Osteoblast (primary cell): Measurements from ENCODE around the gene KLHL26. TPM values are rescaled to one million over a fixed set of nuclear protein-coding genes. Genes with fewer than 3 reads are reported as not detected.

Experiments
- DNase-seq: peaks from one replicate; pipeline ENCODE4 v3.0.0; 2011; ENCODE audit warnings: low spot score, mixed read lengths; ENCODE audit not compliant: insufficient read length; ENCODE audit errors: missing footprints
- H2AFZ ChIP-seq: 2 replicates; pipeline ENCODE4 v1.6.0; 2011; ENCODE audit warnings: mild to moderate bottlenecking, low read length
- H3K27ac ChIP-seq: 2 replicates; pipeline ENCODE4 v1.5.1; 2011; ENCODE audit warnings: mild to moderate bottlenecking, low read depth, low read length, moderate library complexity
- H3K27me3 ChIP-seq: 2 replicates; pipeline ENCODE4 v1.6.0; 2012; ENCODE audit warnings: mild to moderate bottlenecking, control low read depth, inconsistent platforms, low read length, moderate library complexity; ENCODE audit not compliant: insufficient read depth
- H3K36me3 ChIP-seq: 2 replicates; pipeline ENCODE4 v1.5.1; 2011; ENCODE audit warnings: mild to moderate bottlenecking, low read length, control low read depth, moderate library complexity; ENCODE audit not compliant: insufficient read depth
- H3K4me1 ChIP-seq: 2 replicates; pipeline ENCODE4 v1.5.1; 2011; ENCODE audit warnings: mild to moderate bottlenecking, low read length, control low read depth, moderate library complexity; ENCODE audit not compliant: insufficient read depth
- H3K4me2 ChIP-seq: 2 replicates; pipeline ENCODE4 v1.6.0; 2011; ENCODE audit warnings: mild to moderate bottlenecking, low read length; ENCODE audit not compliant: insufficient read depth
- H3K4me3 ChIP-seq: fragments of 200-600 bp; sonication (generic); 3 replicates; pipeline ENCODE4 v1.5.1; 2012; ENCODE audit warnings: mild to moderate bottlenecking, low read length, inconsistent platforms; ENCODE audit not compliant: insufficient read depth
- H3K79me2 ChIP-seq: 2 replicates; pipeline ENCODE4 v1.6.0; 2012; ENCODE audit warnings: mild to moderate bottlenecking, low read length, control low read depth, inconsistent platforms; ENCODE audit not compliant: insufficient read depth
- H3K9me3 ChIP-seq: 2 replicates; pipeline ENCODE4 v1.5.1; 2011; ENCODE audit warnings: low read depth, low read length, control low read depth
- H4K20me1 ChIP-seq: 2 replicates; pipeline ENCODE4 v1.6.0; 2012; ENCODE audit warnings: mild to moderate bottlenecking, low read length, control low read depth; ENCODE audit not compliant: insufficient read depth
- total RNA-seq: library from RNA; depleted of rRNA; stranded (reverse); fragments of >200 nt; gene quantifications from 2 replicates; pipeline ENCODE4 v1.2.3, GENCODE V29; 2012
- TF ChIP-seq, protein P1 (sequence below): IDR thresholded peaks from 2 replicates; pipeline ENCODE4 v1.5.1; 2011; ENCODE audit warnings: mild to moderate bottlenecking, low read depth, low read length, moderate library complexity; ENCODE audit errors: extremely low read depth

Gene KLHL26
- total RNA-seq, 1 donor = 5.1 TPM

DNA sequence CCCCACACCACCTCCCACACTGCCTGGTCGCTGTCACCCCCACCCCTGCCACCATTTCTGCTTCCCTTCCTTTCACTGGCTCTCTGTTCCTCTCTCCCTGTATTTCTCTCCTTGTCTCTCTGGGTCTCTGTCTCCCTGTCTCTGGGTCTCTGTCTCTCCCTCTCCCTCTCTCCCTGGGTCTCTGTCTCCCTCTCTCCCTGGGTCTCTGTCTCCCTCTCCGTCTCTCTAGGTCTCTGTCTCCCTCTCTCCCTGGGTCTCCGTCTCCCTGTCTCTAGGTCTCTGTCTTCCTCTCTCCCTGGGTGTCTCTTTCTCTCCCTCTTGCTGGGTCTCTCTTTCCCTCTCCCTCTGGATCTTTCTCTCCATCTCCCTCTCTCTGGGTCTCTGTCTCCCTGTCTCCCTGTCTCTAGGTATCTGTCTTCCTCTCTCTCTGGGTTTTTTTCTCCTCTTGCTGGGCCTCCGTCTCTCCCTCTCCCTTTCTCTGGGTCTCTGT is 21.6 kb downstream of the KLHL26 start:
- Histone ChIP-seq H3K4me1 (peaks cover 59% of the 10 kb centered on the region), H3K4me2 (peak overlapping the region; percentile 27), H3K27me3 (no peaks in the 10 kb centered on the region), H2AFZ (no peak overlapping the region), H4K20me1 (no peaks in the 10 kb centered on the region), H3K4me3 (no peak overlapping the region), H3K27ac (peak overlapping the region; percentile 98), H3K9me3 (no peaks in the 10 kb centered on the region), H3K36me3 (no peaks in the 10 kb centered on the region), H3K79me2 (peaks cover 43% of the 10 kb centered on the region)
- TF ChIP-seq, protein P1, sequence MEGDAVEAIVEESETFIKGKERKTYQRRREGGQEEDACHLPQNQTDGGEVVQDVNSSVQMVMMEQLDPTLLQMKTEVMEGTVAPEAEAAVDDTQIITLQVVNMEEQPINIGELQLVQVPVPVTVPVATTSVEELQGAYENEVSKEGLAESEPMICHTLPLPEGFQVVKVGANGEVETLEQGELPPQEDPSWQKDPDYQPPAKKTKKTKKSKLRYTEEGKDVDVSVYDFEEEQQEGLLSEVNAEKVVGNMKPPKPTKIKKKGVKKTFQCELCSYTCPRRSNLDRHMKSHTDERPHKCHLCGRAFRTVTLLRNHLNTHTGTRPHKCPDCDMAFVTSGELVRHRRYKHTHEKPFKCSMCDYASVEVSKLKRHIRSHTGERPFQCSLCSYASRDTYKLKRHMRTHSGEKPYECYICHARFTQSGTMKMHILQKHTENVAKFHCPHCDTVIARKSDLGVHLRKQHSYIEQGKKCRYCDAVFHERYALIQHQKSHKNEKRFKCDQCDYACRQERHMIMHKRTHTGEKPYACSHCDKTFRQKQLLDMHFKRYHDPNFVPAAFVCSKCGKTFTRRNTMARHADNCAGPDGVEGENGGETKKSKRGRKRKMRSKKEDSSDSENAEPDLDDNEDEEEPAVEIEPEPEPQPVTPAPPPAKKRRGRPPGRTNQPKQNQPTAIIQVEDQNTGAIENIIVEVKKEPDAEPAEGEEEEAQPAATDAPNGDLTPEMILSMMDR = no peak
- DNase-seq = peak; percentile 27

DNA sequence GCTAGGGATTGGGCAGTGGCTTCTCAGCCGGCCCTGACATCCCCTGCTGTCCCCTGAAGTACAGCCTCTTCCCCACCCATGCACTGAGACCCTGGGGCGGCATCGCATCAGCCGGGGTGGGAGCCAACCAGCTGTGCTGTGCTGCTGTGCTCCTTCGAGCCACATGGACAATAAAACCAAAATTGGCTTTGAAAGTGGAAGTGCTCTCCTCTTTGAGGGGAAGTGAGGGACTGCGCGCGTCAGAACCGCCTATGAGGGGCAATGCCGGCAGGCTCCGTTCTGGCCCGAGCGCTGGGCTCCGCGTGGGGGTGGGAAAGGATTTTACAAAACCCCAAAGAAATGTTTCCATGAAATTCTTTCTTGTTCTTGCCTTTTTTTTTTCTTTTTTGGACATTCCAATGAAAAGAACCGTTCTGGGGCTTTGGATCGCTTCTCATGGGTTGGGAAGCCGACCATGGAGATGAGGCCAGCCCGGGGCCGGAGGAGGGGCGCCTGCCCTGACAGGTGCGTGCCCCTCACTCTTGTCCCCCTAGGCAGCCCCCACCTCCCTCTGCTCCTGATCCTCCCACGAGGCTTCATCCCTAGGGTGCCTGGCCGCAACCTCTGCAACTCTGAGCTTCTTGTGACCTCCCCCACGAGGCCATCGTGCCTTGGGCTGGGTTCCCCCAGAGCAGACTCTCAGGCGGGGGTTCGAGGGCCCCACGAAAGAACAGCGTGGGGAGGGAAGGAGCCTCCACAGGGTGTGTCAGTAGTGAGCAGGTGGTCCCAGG is 22.6 kb downstream of the KLHL26 start:
- H3K27me3 ChIP-seq = no peaks in the 10 kb centered on the region
- H2AFZ ChIP-seq = no peak overlapping the region
- peaks cover 61% of the 10 kb centered on the region for H3K4me1 ChIP-seq
- no peaks in the 10 kb centered on the region for H3K9me3 ChIP-seq
- peak; percentile 94 for DNase-seq
- TF ChIP-seq, protein P1 = no peak
- H4K20me1 ChIP-seq = no peaks in the 10 kb centered on the region
- H3K4me2 ChIP-seq = peak overlapping the region; percentile 75
- peak overlapping the region; percentile 49 for H3K4me3 ChIP-seq
- H3K79me2 ChIP-seq = peaks cover 43% of the 10 kb centered on the region
- H3K27ac ChIP-seq = peak overlapping the region; percentile 98
- H3K36me3 ChIP-seq = no peaks in the 10 kb centered on the region

DNA sequence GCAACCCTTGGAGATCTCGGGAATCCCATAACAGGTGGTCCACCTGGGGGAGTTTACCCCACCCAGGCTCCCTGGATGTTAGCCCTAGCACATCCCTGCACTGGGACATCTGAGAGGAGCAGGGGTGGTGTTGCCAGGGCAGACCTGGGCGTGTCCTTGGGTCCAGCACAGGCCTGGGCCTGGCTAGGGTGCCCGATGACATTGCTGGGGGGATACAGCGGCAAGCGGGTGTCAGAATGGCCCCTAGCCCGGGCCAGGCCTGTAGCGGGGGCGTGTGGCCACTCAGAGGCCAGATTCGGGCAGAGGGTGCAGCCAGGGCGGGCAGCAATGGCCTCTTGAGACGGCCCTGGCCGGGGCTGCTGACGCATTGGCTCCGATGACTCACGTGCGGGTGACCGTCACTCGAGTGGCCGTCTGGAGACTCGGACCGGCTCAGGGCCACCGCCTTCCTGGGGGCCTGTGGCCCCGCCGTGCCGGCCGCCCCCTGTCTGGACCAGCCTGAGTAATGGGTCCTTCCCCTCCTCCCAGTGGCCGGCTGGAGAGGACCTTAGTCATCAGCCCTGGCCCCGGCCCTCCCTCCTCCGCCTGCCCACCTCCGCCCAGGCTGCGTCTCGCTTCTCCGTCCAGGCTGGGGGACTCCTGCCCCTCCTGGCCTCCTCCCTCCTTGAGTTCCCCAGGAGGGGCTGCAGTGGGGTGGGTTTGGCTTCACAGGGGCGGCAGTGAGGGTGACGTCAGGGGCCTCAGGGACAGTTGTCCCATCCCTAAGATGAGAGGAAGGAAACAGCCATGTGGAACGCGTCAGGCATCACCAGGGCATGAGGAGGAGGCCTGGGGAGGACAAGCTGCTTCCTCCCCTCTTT is 23.5 kb downstream of the KLHL26 start:
- H3K27ac ChIP-seq = peak overlapping the region; percentile 98
- TF ChIP-seq, protein P1 = no peak

More for the DNA sequence above, 23.5 kb downstream of the KLHL26 start:
- Histone ChIP-seq H3K27me3 (no peaks in the 10 kb centered on the region), H3K4me3 (peak overlapping the region; percentile 49), H3K79me2 (peaks cover 39% of the 10 kb centered on the region), H3K36me3 (no peaks in the 10 kb centered on the region), H3K9me3 (no peaks in the 10 kb centered on the region), H4K20me1 (no peaks in the 10 kb centered on the region), H2AFZ (peak overlapping the region; percentile 50), H3K4me2 (peak overlapping the region; percentile 75), H3K4me1 (peaks cover 61% of the 10 kb centered on the region)
- DNase-seq = peak; percentile 99
